GOT3 (cell line): ENCODE measurements around the gene TMBIM4.
"Not testable (repeated sequence)": the region's sequence is repeated elsewhere in the genome, so short reads cannot be mapped to it uniquely, and the experiment has no call there.

Experiments
- DNase-seq: peaks from one replicate; lab custom pipeline; 2025; ENCODE audit warnings: mixed read lengths; lab: John Stamatoyannopoulos, UW

The TMBIM4 gene

GRCh38 chr12:66184822-66185221, 15.0 kb upstream of the TMBIM4 start:
- DNase-seq, result not testable (repeated sequence)

- DNase-seq, result no peak
Measured at GRCh38 chr12:66182956-66183355, 13.2 kb upstream of the TMBIM4 start.

- DNase-seq, result no peak
Measured at GRCh38 chr12:66176105-66176900, 6.5 kb upstream of the TMBIM4 start.

- DNase-seq, result not testable (repeated sequence)
Measured at GRCh38 chr12:66174391-66175325, 4.9 kb upstream of the TMBIM4 start.

GRCh38 chr12:66170606-66171005, 810 bp upstream of the TMBIM4 start:
- no peak for DNase-seq

- DNase-seq, result no peak
Measured at GRCh38 chr12:66168410-66168809, 1.4 kb downstream of the TMBIM4 start.

GRCh38 chr12:66166561-66166960, 3.2 kb downstream of the TMBIM4 start:
- DNase-seq, result no peak

- no peak for DNase-seq
Measured at GRCh38 chr12:66165141-66165540, 4.7 kb downstream of the TMBIM4 start.

GRCh38 chr12:66164349-66164821, 5.4 kb downstream of the TMBIM4 start:
- DNase-seq, result no peak

- DNase-seq, result no peak
Measured at GRCh38 chr12:66163289-66163688, 6.5 kb downstream of the TMBIM4 start.

GRCh38 chr12:66162701-66163100, 7.1 kb downstream of the TMBIM4 start:
- DNase-seq, result no peak

GRCh38 chr12:66160704-66161103, 9.1 kb downstream of the TMBIM4 start:
- no peak for DNase-seq

- DNase-seq, result no peak
Measured at GRCh38 chr12:66159123-66159522, 10.7 kb downstream of the TMBIM4 start.

- no peak for DNase-seq
Measured at GRCh38 chr12:66156654-66157053, 13.1 kb downstream of the TMBIM4 start.

GRCh38 chr12:66154776-66155175, 15.0 kb downstream of the TMBIM4 start:
- no peak for DNase-seq

GRCh38 chr12:66152732-66153131, 17.1 kb downstream of the TMBIM4 start:
- DNase-seq, result no peak

GRCh38 chr12:66149702-66150398, 19.9 kb downstream of the TMBIM4 start:
- no peak for DNase-seq

- no peak for DNase-seq
Measured at GRCh38 chr12:66144791-66145754, 24.7 kb downstream of the TMBIM4 start.

- DNase-seq, result no peak
Measured at GRCh38 chr12:66143868-66144267, 25.9 kb downstream of the TMBIM4 start.

GRCh38 chr12:66142826-66143225, 27.0 kb downstream of the TMBIM4 start:
- no peak for DNase-seq

- no peak for DNase-seq
Measured at GRCh38 chr12:66141299-66141698, 28.5 kb downstream of the TMBIM4 start.
